ENCODE measurements around the gene OR6K3.

- TF ChIP-seq CTCF (optimal IDR thresholded peaks at IDR 0.05 in 1 of 3, IDR thresholded peaks at IDR 0.05 in 1 of 3, conservative IDR thresholded peaks at IDR 0.05 in 1 of 3; ENCODE audit: extremely low read depth in 1 of 3, insufficient read depth in 2 of 3, low read length in 3 of 3) (no peak), EZH2 (IDR thresholded peaks at IDR 0.05; ENCODE audit: low read length) (no peak)
These were observed 44.8 kb downstream of the OR6K3 start for GRCh38 chr1:158675563-158676323.

Data from keratinocyte (primary cell).